ENCODE data around the gene BIK.

Gene BIK

DNA sequence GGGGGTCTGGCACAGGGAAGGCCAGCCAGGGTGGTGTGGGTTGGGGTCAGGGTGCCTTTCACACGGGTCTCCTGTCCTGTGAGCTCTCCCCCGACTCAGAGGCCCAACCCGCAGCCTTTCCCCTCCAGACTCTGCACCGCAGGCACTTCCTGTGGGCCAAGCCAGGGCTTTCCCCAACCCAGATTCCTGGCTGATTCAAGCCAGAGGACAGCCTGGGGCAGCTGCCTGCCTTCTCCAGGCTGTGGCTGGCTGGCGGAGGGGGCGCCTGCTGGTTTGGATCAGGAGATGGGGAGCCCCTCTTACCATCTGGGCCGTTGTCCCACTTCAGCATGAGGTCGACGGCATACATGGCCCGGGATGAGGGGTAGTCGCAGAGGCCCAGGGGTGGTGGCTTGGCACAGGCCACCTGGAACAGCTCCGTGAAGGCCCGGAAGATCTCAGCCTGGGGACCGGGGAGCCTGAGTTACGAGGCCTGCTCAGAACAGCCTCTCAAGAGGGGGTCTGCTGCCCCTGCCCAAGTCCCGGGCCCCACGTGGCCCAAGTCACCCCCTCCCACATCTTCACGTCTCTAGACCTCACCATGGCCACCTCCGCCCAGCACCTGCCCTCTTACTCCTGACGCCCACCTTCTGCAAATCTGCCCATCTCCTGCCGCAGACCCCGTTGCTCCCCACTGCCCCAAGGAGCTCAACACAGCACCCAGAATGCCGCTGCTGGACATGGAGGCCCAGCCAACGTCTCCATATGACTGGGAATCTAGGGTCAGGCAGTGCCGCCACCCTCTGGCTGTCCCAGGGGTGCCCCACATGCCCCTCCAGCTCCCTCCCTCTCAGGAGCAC is 58.1 kb downstream of the BIK start:
- Histone ChIP-seq H2AFZ (ENCODE audit: low read length) (no peak overlapping the region), H3K4me1 (ENCODE audit: low read length) (no peaks in the 10 kb centered on the region), H4K20me1 (ENCODE audit: insufficient read depth, low read length) (no peaks in the 10 kb centered on the region), H3K9ac (ENCODE audit: low read length) (no peak overlapping the region), H3K27ac (ENCODE audit: low read length) (no peak overlapping the region), H3K9me2 (replicated peaks; ENCODE audit: insufficient read depth, low read length) (no peaks in the 10 kb centered on the region), H3K36me3 (replicated peaks; ENCODE audit: insufficient read depth, low read length) (no peaks in the 10 kb centered on the region), H3K27me3 (replicated peaks; ENCODE audit: insufficient read depth, low read length) (no peaks in the 10 kb centered on the region), H3K4me2 (ENCODE audit: low read depth, low read length) (no peak overlapping the region), H3K79me2 (ENCODE audit: low read length) (no peaks in the 10 kb centered on the region), H3K9me3 (replicated peaks; ENCODE audit: insufficient read depth, low read length) (no peaks in the 10 kb centered on the region), H3K4me3 (ENCODE audit: low read length) (no peak overlapping the region), H3F3A (ENCODE audit: insufficient read depth, low read length) (no peaks in the 10 kb centered on the region; the same call in 1 of the 2 replicates)
- TF ChIP-seq EZH2phosphoT487 (IDR thresholded peaks at IDR 0.05; ENCODE audit: low read length) (no peak), EZH2 (optimal IDR thresholded peaks at IDR 0.05; ENCODE audit: low read depth, low read length) (no peak)
- TF ChIP-seq, protein P1, sequence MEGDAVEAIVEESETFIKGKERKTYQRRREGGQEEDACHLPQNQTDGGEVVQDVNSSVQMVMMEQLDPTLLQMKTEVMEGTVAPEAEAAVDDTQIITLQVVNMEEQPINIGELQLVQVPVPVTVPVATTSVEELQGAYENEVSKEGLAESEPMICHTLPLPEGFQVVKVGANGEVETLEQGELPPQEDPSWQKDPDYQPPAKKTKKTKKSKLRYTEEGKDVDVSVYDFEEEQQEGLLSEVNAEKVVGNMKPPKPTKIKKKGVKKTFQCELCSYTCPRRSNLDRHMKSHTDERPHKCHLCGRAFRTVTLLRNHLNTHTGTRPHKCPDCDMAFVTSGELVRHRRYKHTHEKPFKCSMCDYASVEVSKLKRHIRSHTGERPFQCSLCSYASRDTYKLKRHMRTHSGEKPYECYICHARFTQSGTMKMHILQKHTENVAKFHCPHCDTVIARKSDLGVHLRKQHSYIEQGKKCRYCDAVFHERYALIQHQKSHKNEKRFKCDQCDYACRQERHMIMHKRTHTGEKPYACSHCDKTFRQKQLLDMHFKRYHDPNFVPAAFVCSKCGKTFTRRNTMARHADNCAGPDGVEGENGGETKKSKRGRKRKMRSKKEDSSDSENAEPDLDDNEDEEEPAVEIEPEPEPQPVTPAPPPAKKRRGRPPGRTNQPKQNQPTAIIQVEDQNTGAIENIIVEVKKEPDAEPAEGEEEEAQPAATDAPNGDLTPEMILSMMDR (IDR thresholded peaks at IDR 0.05; ENCODE audit: low read length): no peak
- no peak for DNase-seq

GRCh38 chr22:43169310-43170130 is 59.0 kb downstream of the BIK start:
- H3K4me1 ChIP-seq (ENCODE audit: low read length): no peaks in the 10 kb centered on the region
- no peak overlapping the region for H3K27ac ChIP-seq (ENCODE audit: low read length)
- no peaks in the 10 kb centered on the region for H3K9me3 ChIP-seq (replicated peaks; ENCODE audit: insufficient read depth, low read length)
- H3F3A ChIP-seq (ENCODE audit: insufficient read depth, low read length): no peaks in the 10 kb centered on the region; the same call in 1 of the 2 replicates
- no peak overlapping the region for H3K4me2 ChIP-seq (ENCODE audit: low read depth, low read length)
- H3K9ac ChIP-seq (ENCODE audit: low read length): no peak overlapping the region
- H3K9me2 ChIP-seq (replicated peaks; ENCODE audit: insufficient read depth, low read length): no peaks in the 10 kb centered on the region
- H4K20me1 ChIP-seq (ENCODE audit: insufficient read depth, low read length): no peaks in the 10 kb centered on the region
- no peaks in the 10 kb centered on the region for H3K79me2 ChIP-seq (ENCODE audit: low read length)
- TF ChIP-seq EZH2phosphoT487 (IDR thresholded peaks at IDR 0.05; ENCODE audit: low read length) (no peak), EZH2 (optimal IDR thresholded peaks at IDR 0.05; ENCODE audit: low read depth, low read length) (no peak)
- TF ChIP-seq, protein P1 (IDR thresholded peaks at IDR 0.05; ENCODE audit: low read length): no peak
- H3K4me3 ChIP-seq (ENCODE audit: low read length): no peak overlapping the region
- no peaks in the 10 kb centered on the region for H3K36me3 ChIP-seq (replicated peaks; ENCODE audit: insufficient read depth, low read length)
- no peak for DNase-seq
- H3K27me3 ChIP-seq (replicated peaks; ENCODE audit: insufficient read depth, low read length): no peaks in the 10 kb centered on the region
- H2AFZ ChIP-seq (ENCODE audit: low read length): no peak overlapping the region

DNA sequence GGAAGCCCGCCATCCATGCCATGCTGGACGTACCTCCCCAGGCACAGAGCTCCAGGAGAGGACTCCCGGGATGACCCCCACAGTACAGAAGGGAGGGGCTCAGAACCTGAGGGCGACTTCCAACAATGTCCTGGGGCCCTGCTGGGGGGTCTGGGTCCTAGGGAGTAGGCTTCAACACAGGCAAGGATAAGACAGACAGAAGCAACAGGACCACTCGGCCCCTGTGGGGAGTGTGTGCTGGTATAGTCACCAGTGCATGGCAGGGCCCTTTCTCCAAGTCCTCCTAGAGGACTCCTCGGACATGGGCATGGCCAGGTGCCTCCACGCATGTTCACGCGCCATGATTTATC is 59.6 kb downstream of the BIK start:
- H3K9ac ChIP-seq (ENCODE audit: low read length): no peak overlapping the region
- no peaks in the 10 kb centered on the region; the same call in 1 of the 2 replicates for H3F3A ChIP-seq (ENCODE audit: insufficient read depth, low read length)
- H3K79me2 ChIP-seq (ENCODE audit: low read length): no peaks in the 10 kb centered on the region
- no peaks in the 10 kb centered on the region for H3K9me2 ChIP-seq (replicated peaks; ENCODE audit: insufficient read depth, low read length)
- no peaks in the 10 kb centered on the region for H4K20me1 ChIP-seq (ENCODE audit: insufficient read depth, low read length)
- H3K4me3 ChIP-seq (ENCODE audit: low read length): no peak overlapping the region
- DNase-seq: no peak
- no peaks in the 10 kb centered on the region for H3K36me3 ChIP-seq (replicated peaks; ENCODE audit: insufficient read depth, low read length)
- no peak overlapping the region for H3K4me2 ChIP-seq (ENCODE audit: low read depth, low read length)
- TF ChIP-seq, protein P1 (IDR thresholded peaks at IDR 0.05; ENCODE audit: low read length): no peak
- TF ChIP-seq EZH2phosphoT487 (IDR thresholded peaks at IDR 0.05; ENCODE audit: low read length) (no peak), EZH2 (optimal IDR thresholded peaks at IDR 0.05; ENCODE audit: low read depth, low read length) (no peak)
- H3K9me3 ChIP-seq (replicated peaks; ENCODE audit: insufficient read depth, low read length): no peaks in the 10 kb centered on the region
- no peak overlapping the region for H2AFZ ChIP-seq (ENCODE audit: low read length)
- H3K27me3 ChIP-seq (replicated peaks; ENCODE audit: insufficient read depth, low read length): no peaks in the 10 kb centered on the region
- H3K27ac ChIP-seq (ENCODE audit: low read length): no peak overlapping the region
- H3K4me1 ChIP-seq (ENCODE audit: low read length): no peaks in the 10 kb centered on the region

All from MM.1S (cell line).